HepG2 (cell line): ENCODE data around the gene GDI1. TPM values are rescaled to one million over a fixed set of nuclear protein-coding genes. Genes with fewer than 3 reads are reported as not detected.

Experiments
- CEBPB ChIP-seq: IDR thresholded peaks from 2 replicates; pipeline ENCODE4 v1.6.1; 2011; ENCODE audit warnings: low read depth, low read length, improper control_type of control experiment, borderline replicate concordance
- CEBPG ChIP-seq: IDR thresholded peaks from 2 replicates; pipeline ENCODE4 v1.6.1; 2016
- CSRNP2 ChIP-seq: sonication (generic); formaldehyde crosslinking; conservative IDR thresholded peaks from 2 replicates; pipeline ENCODE4 v1.8.0; 2022; ENCODE audit warnings: low read depth, missing genetic modification reagents
- ETV6 ChIP-seq: sonication (generic); formaldehyde crosslinking; conservative IDR thresholded peaks from 2 replicates; pipeline ENCODE4 v1.4.0; 2020; ENCODE audit warnings: missing genetic modification reagents
- KDM2A ChIP-seq: sonication (generic); formaldehyde crosslinking; IDR thresholded peaks from 2 replicates; pipeline ENCODE4 v1.4.0; 2020; ENCODE audit warnings: low read depth, missing genetic modification reagents, borderline replicate concordance
- MAFK ChIP-seq, 2 experiments: IDR thresholded peaks in 1 of 2; conservative IDR thresholded peaks in 1 of 2; 2 replicates each; pipeline ENCODE4 v1.6.1; 2011; ENCODE audit warnings: improper control_type of control experiment in 2 of 2, low read length in 2 of 2
- MIER2 ChIP-seq: IDR thresholded peaks from 2 replicates; pipeline ENCODE4 v1.6.1; 2016; ENCODE audit warnings: missing biosample characterization, missing genetic modification reagents
- MLX ChIP-seq: IDR thresholded peaks from 2 replicates; pipeline ENCODE4 v1.6.1; 2016
- MYNN ChIP-seq: sonication (generic); formaldehyde crosslinking; IDR thresholded peaks from 2 replicates; pipeline ENCODE4 v1.4.0; 2020; ENCODE audit warnings: mild to moderate bottlenecking, low read depth, missing genetic modification reagents
- NCOR1 ChIP-seq: fragments of 200-600 bp; sonication (generic); IDR thresholded peaks from 2 replicates; pipeline ENCODE4 v1.7.0; 2017; ENCODE audit warnings: antibody characterized with exemption, low read length, borderline replicate concordance
- SNAPC5 ChIP-seq: sonication (generic); formaldehyde crosslinking; IDR thresholded peaks from 2 replicates; pipeline ENCODE4 v1.8.1; 2023; ENCODE audit warnings: mild to moderate bottlenecking, missing genetic modification reagents, borderline replicate concordance
- TARDBP ChIP-seq: sonication (generic); formaldehyde crosslinking; IDR thresholded peaks from 2 replicates; pipeline ENCODE4 v1.8.0; 2022; ENCODE audit warnings: mild to moderate bottlenecking, missing genetic modification reagents
- ZNF230 ChIP-seq: sonication (generic); formaldehyde crosslinking; IDR thresholded peaks from 2 replicates; pipeline ENCODE4 v1.4.0; 2020; ENCODE audit warnings: mild to moderate bottlenecking, missing genetic modification reagents
- ZNF264 ChIP-seq: sonication (generic); formaldehyde crosslinking; IDR thresholded peaks from 2 replicates; pipeline ENCODE4 v1.4.0; 2020; ENCODE audit warnings: missing genetic modification reagents
- ZNF280B ChIP-seq: sonication (generic); formaldehyde crosslinking; IDR thresholded peaks from 2 replicates; pipeline ENCODE4 v1.5.0; 2020; ENCODE audit warnings: missing genetic modification reagents, mild to moderate bottlenecking, borderline replicate concordance
- ZNF282 ChIP-seq: fragments of 450-650 bp; IDR thresholded peaks from 2 replicates; pipeline ENCODE4 v1.6.1; 2018; ENCODE audit not compliant: partially characterized antibody
- ZNF329 ChIP-seq: sonication (generic); formaldehyde crosslinking; IDR thresholded peaks from 2 replicates; pipeline ENCODE4 v1.9.0; 2021; ENCODE audit warnings: low read depth, mild to moderate bottlenecking, missing genetic modification reagents
- ZNF777 ChIP-seq: sonication (generic); formaldehyde crosslinking; IDR thresholded peaks from 2 replicates; pipeline ENCODE4 v1.4.0; 2020; ENCODE audit warnings: missing genetic modification reagents
- polyA plus RNA-seq, 8 experiments: library from polyadenylated mRNA; depleted of rRNA in 3 of 8; stranded (reverse) in 7 of 8; unstranded in 1 of 8; fragments of >200 nt; fragmentation: Illumina TruSeq in 4 of 8; extraction: Trizol in 4 of 8; gene quantifications; 2 replicates each; pipeline versions ENCODE4 v1.2.1 to v1.2.3, GENCODE V29; 2011 to 2016; ENCODE audit warnings: low read depth in 4 of 8, missing spikeins in 1 of 8, mixed read lengths in 1 of 8; ENCODE audit not compliant: insufficient read depth in 1 of 8
- total RNA-seq, 5 experiments: library from RNA; depleted of rRNA; stranded (reverse); fragments of >200 nt; fragmentation: Illumina TruSeq; extraction: Trizol; gene quantifications; 2 replicates each; pipeline ENCODE4 v1.2.3, GENCODE V29; 2016; ENCODE audit warnings: low read depth in 1 of 5
- TF ChIP-seq, protein P1 (sequence below): sonication (generic); formaldehyde crosslinking; IDR thresholded peaks from 2 replicates; pipeline ENCODE4 v1.4.0; 2020; ENCODE audit warnings: missing genetic modification reagents
- TF ChIP-seq, protein P2 (sequence below): sonication (generic); formaldehyde crosslinking; IDR thresholded peaks from 2 replicates; pipeline ENCODE4 v1.5.0; 2020; ENCODE audit warnings: mild to moderate bottlenecking, missing genetic modification reagents

The GDI1 gene
- total and polyA plus RNA-seq, 2 of the 13 experiments (the other 11 are each of a cell fraction or from before 2014, with no cell fraction given), result 17.4 to 105 TPM

- TF ChIP-seq CEBPG (no peak), ETV6 (no peak), ZNF264 (CRISPR knock-in tag) (no peak), ZNF282 (no peak), ZNF329 (no peak), ZNF230 (CRISPR knock-in tag) (no peak; the same call in 1 of the 2 replicates), MIER2 (no peak), TARDBP (CRISPR knock-in tag) (no peak), MAFK (conservative IDR thresholded peaks at IDR 0.05 in 1 of 2, IDR thresholded peaks at IDR 0.05 in 1 of 2; ENCODE audit: low read length in 2 of 2) (no peak), ZNF777 (CRISPR knock-in tag) (peak; percentile 53; the same call in 1 of the 2 replicates), CSRNP2 (no peak), SNAPC5 (CRISPR knock-in tag) (no peak), ZNF280B (CRISPR knock-in tag) (no peak), NCOR1 (no peak; the same call in 1 of the 2 replicates), KDM2A (CRISPR knock-in tag) (no peak), MLX (CRISPR knock-in tag) (no peak), MYNN (CRISPR knock-in tag) (no peak), CEBPB (no peak)
- TF ChIP-seq, protein P1, sequence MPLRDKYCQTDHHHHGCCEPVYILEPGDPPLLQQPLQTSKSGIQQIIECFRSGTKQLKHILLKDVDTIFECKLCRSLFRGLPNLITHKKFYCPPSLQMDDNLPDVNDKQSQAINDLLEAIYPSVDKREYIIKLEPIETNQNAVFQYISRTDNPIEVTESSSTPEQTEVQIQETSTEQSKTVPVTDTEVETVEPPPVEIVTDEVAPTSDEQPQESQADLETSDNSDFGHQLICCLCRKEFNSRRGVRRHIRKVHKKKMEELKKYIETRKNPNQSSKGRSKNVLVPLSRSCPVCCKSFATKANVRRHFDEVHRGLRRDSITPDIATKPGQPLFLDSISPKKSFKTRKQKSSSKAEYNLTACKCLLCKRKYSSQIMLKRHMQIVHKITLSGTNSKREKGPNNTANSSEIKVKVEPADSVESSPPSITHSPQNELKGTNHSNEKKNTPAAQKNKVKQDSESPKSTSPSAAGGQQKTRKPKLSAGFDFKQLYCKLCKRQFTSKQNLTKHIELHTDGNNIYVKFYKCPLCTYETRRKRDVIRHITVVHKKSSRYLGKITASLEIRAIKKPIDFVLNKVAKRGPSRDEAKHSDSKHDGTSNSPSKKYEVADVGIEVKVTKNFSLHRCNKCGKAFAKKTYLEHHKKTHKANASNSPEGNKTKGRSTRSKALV, result no peak
- TF ChIP-seq, protein P2, sequence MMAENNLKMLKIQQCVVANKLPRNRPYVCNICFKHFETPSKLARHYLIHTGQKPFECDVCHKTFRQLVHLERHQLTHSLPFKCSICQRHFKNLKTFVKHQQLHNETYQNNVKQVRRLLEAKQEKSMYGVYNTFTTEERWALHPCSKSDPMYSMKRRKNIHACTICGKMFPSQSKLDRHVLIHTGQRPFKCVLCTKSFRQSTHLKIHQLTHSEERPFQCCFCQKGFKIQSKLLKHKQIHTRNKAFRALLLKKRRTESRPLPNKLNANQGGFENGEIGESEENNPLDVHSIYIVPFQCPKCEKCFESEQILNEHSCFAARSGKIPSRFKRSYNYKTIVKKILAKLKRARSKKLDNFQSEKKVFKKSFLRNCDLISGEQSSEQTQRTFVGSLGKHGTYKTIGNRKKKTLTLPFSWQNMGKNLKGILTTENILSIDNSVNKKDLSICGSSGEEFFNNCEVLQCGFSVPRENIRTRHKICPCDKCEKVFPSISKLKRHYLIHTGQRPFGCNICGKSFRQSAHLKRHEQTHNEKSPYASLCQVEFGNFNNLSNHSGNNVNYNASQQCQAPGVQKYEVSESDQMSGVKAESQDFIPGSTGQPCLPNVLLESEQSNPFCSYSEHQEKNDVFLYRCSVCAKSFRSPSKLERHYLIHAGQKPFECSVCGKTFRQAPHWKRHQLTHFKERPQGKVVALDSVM, result peak; percentile 99
Observed at GRCh38 chrX:154428176-154429171, 8.5 kb upstream of the GDI1 start, which contains the start of gene ATP6AP1 (continued).
